ENCODE measurements around the gene GALNT10.
"Not testable (repeated sequence)": the region's sequence is repeated elsewhere in the genome, so short reads cannot be mapped to it uniquely, and the experiment has no call there.

- TF ChIP-seq CTCF, POLR2AphosphoS5, POLR2A (IDR thresholded peaks at IDR 0.05): not testable (repeated sequence)
Measured at GRCh38 chr5:154150471-154150870, 40.1 kb upstream of the GALNT10 start.
